Mesenchymal stem cell (in vitro differentiated cells and primary cell): Measurements from ENCODE around the gene CFAP69.
"Not testable (repeated sequence)": the region's sequence is repeated elsewhere in the genome, so short reads cannot be mapped to it uniquely, and the experiment has no call there.

Source experiments
- DNase-seq: peaks from one replicate; pipeline ENCODE4 v3.0.0-alpha.2; 2013
- H2AFZ ChIP-seq: one replicate; pipeline ENCODE4 v1.6.1; 2013; ENCODE audit warnings: low read depth, mild to moderate bottlenecking, control low read depth, inconsistent platforms, low read length, moderate library complexity
- H2AK5ac ChIP-seq: 2 replicates; pipeline ENCODE4 v1.6.1; 2013; ENCODE audit warnings: low read length, moderate library complexity, mild to moderate bottlenecking, inconsistent platforms; ENCODE audit not compliant: severe bottlenecking
- H2BK120ac ChIP-seq: one replicate; pipeline ENCODE4 v1.6.1; 2013; ENCODE audit warnings: low read depth, mild to moderate bottlenecking, inconsistent platforms, low read length, moderate library complexity
- H2BK12ac ChIP-seq, 2 experiments: one replicate each; pipeline ENCODE4 v1.6.1; 2013; ENCODE audit warnings: inconsistent platforms in 2 of 2, low read length in 2 of 2, mild to moderate bottlenecking in 2 of 2, moderate library complexity in 2 of 2, control low read depth in 1 of 2
- H2BK15ac ChIP-seq: one replicate; pipeline ENCODE4 v1.6.1; 2013; ENCODE audit warnings: mild to moderate bottlenecking, low read depth, inconsistent platforms; ENCODE audit not compliant: poor library complexity, severe bottlenecking
- H2BK5ac ChIP-seq: 2 replicates; pipeline ENCODE4 v1.6.1; 2013; ENCODE audit warnings: low read depth, mild to moderate bottlenecking, low read length, control low read depth, inconsistent platforms; ENCODE audit not compliant: poor library complexity, severe bottlenecking
- H3K14ac ChIP-seq, 2 experiments: one replicate each; pipeline ENCODE4 v1.6.1; 2013; ENCODE audit warnings: inconsistent platforms in 2 of 2, low read length in 2 of 2, control low read depth in 1 of 2, mild to moderate bottlenecking in 1 of 2, moderate library complexity in 1 of 2
- H3K18ac ChIP-seq, 2 experiments: one replicate each; pipeline ENCODE4 v1.6.1; 2013; ENCODE audit warnings: inconsistent platforms in 2 of 2, low read length in 2 of 2, control low read depth in 1 of 2, low read depth in 1 of 2, mild to moderate bottlenecking in 1 of 2
- H3K23ac ChIP-seq, 2 experiments: one replicate each; pipeline ENCODE4 v1.6.1; 2013; ENCODE audit warnings: inconsistent platforms in 2 of 2, low read length in 2 of 2, mild to moderate bottlenecking in 2 of 2, moderate library complexity in 2 of 2, control low read depth in 1 of 2
- H3K27ac ChIP-seq: 2 replicates; pipeline ENCODE4 v1.5.1; 2013; ENCODE audit warnings: mild to moderate bottlenecking, moderate library complexity, low read length, control low read depth, inconsistent platforms; ENCODE audit not compliant: poor library complexity, severe bottlenecking
- H3K27me3 ChIP-seq, 2 experiments: 2 replicates each; pipeline versions ENCODE4 v1.6.1 to v1.7.0; 2013; ENCODE audit warnings: low read length in 2 of 2, mild to moderate bottlenecking in 2 of 2, moderate library complexity in 2 of 2, control low read depth in 1 of 2, inconsistent platforms in 1 of 2; ENCODE audit not compliant: control insufficient read depth in 1 of 2, insufficient read depth in 1 of 2
- H3K36me3 ChIP-seq, 2 experiments: 2 replicates each; pipeline versions ENCODE4 v1.6.1 to v1.7.0; 2013; ENCODE audit warnings: low read length in 2 of 2, control low read depth in 1 of 2, inconsistent platforms in 1 of 2, low read depth in 1 of 2, mild to moderate bottlenecking in 1 of 2; ENCODE audit not compliant: insufficient read depth in 2 of 2, control insufficient read depth in 1 of 2
- H3K4ac ChIP-seq, 2 experiments: one replicate each; pipeline ENCODE4 v1.6.1; 2013; ENCODE audit warnings: inconsistent platforms in 2 of 2, low read length in 2 of 2, mild to moderate bottlenecking in 2 of 2, moderate library complexity in 2 of 2, control low read depth in 1 of 2, low read depth in 1 of 2
- H3K4me1 ChIP-seq: 2 replicates; pipeline ENCODE4 v1.6.1; 2013; ENCODE audit warnings: low read depth, low read length, control low read depth; ENCODE audit not compliant: control insufficient read depth, insufficient read depth
- H3K4me2 ChIP-seq: 2 replicates; pipeline ENCODE4 v1.6.1; 2013; ENCODE audit warnings: low read length, mild to moderate bottlenecking, inconsistent platforms; ENCODE audit not compliant: poor library complexity, severe bottlenecking
- H3K4me3 ChIP-seq, 2 experiments: 2 replicates each; pipeline versions ENCODE4 v1.5.1 to v1.7.0; 2013; ENCODE audit warnings: low read length in 2 of 2, mild to moderate bottlenecking in 2 of 2, control low read depth in 1 of 2, low read depth in 1 of 2; ENCODE audit not compliant: insufficient read depth in 1 of 2
- H3K79me1 ChIP-seq: replicated peaks from 2 replicates; pipeline ENCODE4 v1.6.1; 2013; ENCODE audit warnings: mild to moderate bottlenecking, control low read depth, low read length, inconsistent platforms; ENCODE audit not compliant: poor library complexity, severe bottlenecking
- H3K9ac ChIP-seq: 2 replicates; pipeline ENCODE4 v1.7.0; 2013; ENCODE audit warnings: mild to moderate bottlenecking, low read length, moderate library complexity
- H3K9me3 ChIP-seq: 2 replicates; pipeline ENCODE4 v1.7.0; 2013; ENCODE audit warnings: mild to moderate bottlenecking, low read length; ENCODE audit not compliant: control insufficient read depth
- H4K8ac ChIP-seq: one replicate; pipeline ENCODE4 v1.6.1; 2013; ENCODE audit warnings: inconsistent platforms, mild to moderate bottlenecking, low read length, moderate library complexity
- H4K91ac ChIP-seq: one replicate; pipeline ENCODE4 v1.6.1; 2013; ENCODE audit warnings: mild to moderate bottlenecking, low read length, inconsistent platforms
- WGBS: methylation state at CpG from one replicate; pipeline ENCODE4 v1.1.7; 2013; ENCODE audit warnings: mixed read lengths; 5-methylcytosine and 5-hydroxymethylcytosine counted together

Gene CFAP69

DNA sequence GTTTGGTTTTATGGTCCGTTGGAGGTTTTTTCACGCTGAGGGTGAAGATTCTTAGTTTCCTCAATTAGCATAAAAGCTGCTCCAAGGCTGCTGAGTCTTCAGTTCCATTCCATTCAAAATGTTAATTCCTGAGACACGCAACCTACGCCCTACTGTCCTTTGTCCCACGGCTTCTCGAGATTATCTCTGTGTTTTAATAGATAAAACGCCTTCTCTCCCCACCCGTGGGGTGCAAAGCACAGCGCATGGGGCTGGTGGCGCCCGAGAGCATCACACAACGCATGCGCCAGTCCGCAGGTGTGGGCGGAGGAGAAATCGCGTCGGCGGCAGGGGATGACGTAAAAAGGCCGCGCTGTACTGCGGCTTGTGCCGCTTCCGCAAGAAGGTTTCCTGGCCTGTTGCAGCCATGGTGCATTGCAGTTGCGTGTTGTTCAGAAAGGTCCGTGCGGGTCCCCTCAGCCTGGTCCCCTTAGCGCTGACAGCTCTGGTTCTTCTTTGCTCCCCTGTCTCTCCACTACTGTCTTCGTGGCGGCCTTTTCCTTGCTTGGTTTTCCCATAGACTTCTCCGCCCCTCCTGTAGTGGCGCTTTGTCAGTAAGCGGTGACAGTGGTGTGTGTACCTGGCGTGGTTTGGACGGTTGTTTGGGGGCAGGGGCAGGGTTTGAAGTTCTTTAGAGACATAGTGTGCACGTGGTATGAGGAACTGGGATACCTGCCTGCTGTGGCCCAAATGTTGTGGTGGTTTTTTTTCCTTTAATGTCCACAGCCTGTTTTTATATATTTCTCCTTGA, 101.6 kb downstream of the CFAP69 start, which contains the start of gene GTPBP10:
Gene GTPBP10 (plus strand): TSS at position 381 of the 790 bp plus-strand sequence. CDS start 26 bp downstream, at position 407.
- Histone ChIP-seq H3K36me3 (no peaks in the 10 kb centered on the region), H3K23ac (no peak within 1 kb of the TSS), H2BK5ac (no peak within 1 kb of the TSS), H4K91ac (peak within 1 kb of the TSS; percentile 73), H3K14ac (peak within 1 kb of the TSS in 1 of 2 experiments; percentile 75), H3K27me3 (no peaks in the 10 kb centered on the region), H3K4me3 (peak within 1 kb of the TSS; percentile 70 to 98), H3K9ac (peak within 1 kb of the TSS; percentile 98), H2AFZ (peak within 1 kb of the TSS; percentile 78), H3K79me1 (peaks cover 15% of the 10 kb centered on the region), H2BK120ac (no peak within 1 kb of the TSS), H2BK15ac (no peak within 1 kb of the TSS), H3K4ac (peak within 1 kb of the TSS in 1 of 2 experiments; percentile 70), H3K27ac (peak within 1 kb of the TSS; percentile 77), H3K18ac (peak within 1 kb of the TSS; percentile 66 to 94), H2AK5ac (no peak within 1 kb of the TSS), H3K9me3 (no peaks in the 10 kb centered on the region), H2BK12ac (no peak within 1 kb of the TSS), H4K8ac (peak within 1 kb of the TSS; percentile 89), H3K4me1 (peaks cover 4% of the 10 kb centered on the region), H3K4me2 (peak within 1 kb of the TSS; percentile 82)
- peak; percentile 94 for DNase-seq
- WGBS: under 1% methylated on average over 34 of the region's 37 CpGs

DNA sequence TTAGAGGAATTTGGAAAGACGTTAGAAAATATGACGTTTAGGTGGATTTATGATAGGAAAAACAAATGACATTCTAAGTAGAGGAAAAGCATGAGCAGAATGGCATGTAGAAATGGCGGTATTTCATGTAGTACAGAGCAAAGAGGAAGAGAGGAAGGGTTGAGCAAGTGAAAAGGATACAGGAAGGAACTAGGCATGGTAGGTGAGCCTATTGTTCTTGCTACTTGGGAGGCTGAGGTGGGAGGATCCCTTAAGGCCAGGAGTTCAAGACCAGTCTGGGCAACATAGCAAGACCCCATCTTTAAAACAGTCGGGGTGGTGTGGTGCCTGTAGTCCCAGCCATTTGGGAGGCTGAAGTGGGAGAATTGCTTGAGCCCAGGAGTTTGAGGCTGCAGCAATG, 102.8 kb downstream of the CFAP69 start:
- H3K4me2 ChIP-seq: no peak overlapping the region
- H3K79me1 ChIP-seq: peaks cover 19% of the 10 kb centered on the region

DNA sequence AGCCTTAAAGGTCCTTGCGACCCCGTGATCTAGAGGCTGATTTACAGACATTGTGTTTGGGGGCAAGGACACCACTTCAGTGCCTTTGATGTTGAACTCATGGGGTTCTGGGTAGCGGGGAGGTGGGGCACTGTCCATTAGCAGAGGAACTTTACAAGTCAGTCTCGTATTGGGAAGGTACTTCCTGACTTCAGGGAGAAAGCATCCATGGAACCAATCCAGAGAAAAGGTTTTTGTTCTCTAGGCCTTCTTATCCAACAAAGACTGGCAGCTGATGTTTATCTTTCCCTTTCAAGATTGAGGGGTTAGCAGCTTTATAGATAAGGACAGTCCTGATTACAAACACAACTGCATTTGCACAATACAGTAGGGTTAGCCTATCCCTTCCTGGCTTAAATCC, 104.3 kb downstream of the CFAP69 start:
- Histone ChIP-seq H3K79me1 (peaks cover 23% of the 10 kb centered on the region), H3K36me3 (peaks cover 3 to 20% of the 10 kb centered on the region in 2 experiments), H3K23ac (no peak overlapping the region), H3K27me3 (no peaks in the 10 kb centered on the region), H3K9me3 (peaks cover 8% of the 10 kb centered on the region), H3K4ac (no peak overlapping the region), H3K14ac (no peak overlapping the region), H3K4me2 (no peak overlapping the region), H2BK120ac (no peak overlapping the region), H3K4me1 (peaks cover 4% of the 10 kb centered on the region), H3K4me3 (no peak overlapping the region), H3K9ac (no peak overlapping the region), H2BK15ac (no peak overlapping the region), H4K91ac (no peak overlapping the region), H2AFZ (no peak overlapping the region), H2BK5ac (no peak overlapping the region), H4K8ac (no peak overlapping the region), H2AK5ac (no peak overlapping the region), H2BK12ac (no peak overlapping the region), H3K18ac (no peak overlapping the region), H3K27ac (no peak overlapping the region)
- DNase-seq: no peak
- 82% methylated on average over 4 of the region's 4 CpGs for WGBS

More for the DNA sequence above, 102.8 kb downstream of the CFAP69 start:
- no peak overlapping the region for H3K4ac ChIP-seq
- no peaks in the 10 kb centered on the region for H3K27me3 ChIP-seq
- no peaks in the 10 kb centered on the region for H3K9me3 ChIP-seq
- H4K91ac ChIP-seq: no peak overlapping the region
- H2BK12ac ChIP-seq: no peak overlapping the region
- no peak overlapping the region for H2BK5ac ChIP-seq
- H3K4me1 ChIP-seq: peaks cover 4% of the 10 kb centered on the region
- peak overlapping the region; percentile 98 for H3K9ac ChIP-seq
- no peak overlapping the region for H2BK120ac ChIP-seq
- DNase-seq: no peak
- peak overlapping the region in 1 of 2 experiments; percentile 98 for H3K4me3 ChIP-seq
- no peak overlapping the region for H2BK15ac ChIP-seq
- peak overlapping the region in 1 of 2 experiments; percentile 9 for H3K23ac ChIP-seq
- no peak overlapping the region for H2AK5ac ChIP-seq
- no peak overlapping the region for H3K18ac ChIP-seq
- H3K36me3 ChIP-seq: peaks cover 0 to 5% of the 10 kb centered on the region in 2 experiments
- H3K14ac ChIP-seq: no peak overlapping the region
- no peak overlapping the region for H3K27ac ChIP-seq
- no peak overlapping the region for H4K8ac ChIP-seq
- H2AFZ ChIP-seq: no peak overlapping the region
- 92% methylated on average over 4 of the region's 4 CpGs for WGBS

DNA sequence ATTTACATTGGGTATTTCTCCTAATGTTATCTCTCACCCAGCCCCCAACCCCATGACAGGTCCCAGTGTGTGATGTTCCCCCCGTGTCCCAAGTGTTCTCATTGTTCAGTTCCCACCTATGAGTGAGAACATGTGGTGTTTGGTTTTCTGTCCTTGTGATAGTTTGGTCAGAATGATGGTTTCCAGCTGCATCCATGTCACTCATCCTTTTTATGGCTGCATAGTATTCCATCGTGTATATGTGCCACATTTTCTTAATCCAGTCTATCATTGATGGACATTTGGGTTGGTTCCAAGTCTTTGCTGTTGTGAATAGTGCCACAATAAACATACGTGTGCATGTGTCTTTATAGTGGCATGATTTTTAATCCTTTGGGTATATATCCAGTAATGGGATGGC, 105.1 kb downstream of the CFAP69 start:
- not testable (repeated sequence) for H2BK5ac ChIP-seq, H3K9ac ChIP-seq

More for the DNA sequence above, 105.1 kb downstream of the CFAP69 start:
- not testable (repeated sequence) for H3K18ac ChIP-seq, H2AFZ ChIP-seq, H2BK15ac ChIP-seq, DNase-seq, H4K8ac ChIP-seq, H4K91ac ChIP-seq, H3K27me3 ChIP-seq, H2BK12ac ChIP-seq, H3K4me1 ChIP-seq, H3K4me2 ChIP-seq, H3K4me3 ChIP-seq, H2AK5ac ChIP-seq, H3K23ac ChIP-seq, H2BK120ac ChIP-seq, H3K4ac ChIP-seq, H3K27ac ChIP-seq, H3K14ac ChIP-seq
- WGBS: 86% methylated on average over 1 of the region's 3 CpGs
- Histone ChIP-seq H3K79me1 (peaks cover 23% of the 10 kb centered on the region), H3K9me3 (peaks cover 15% of the 10 kb centered on the region), H3K36me3 (peaks cover 3 to 28% of the 10 kb centered on the region in 2 experiments)
